Measurements from ENCODE around the gene NR3C2.
"Not testable (repeated sequence)": the region's sequence is repeated elsewhere in the genome, so short reads cannot be mapped to it uniquely, and the experiment has no call there.

The NR3C2 gene

DNA sequence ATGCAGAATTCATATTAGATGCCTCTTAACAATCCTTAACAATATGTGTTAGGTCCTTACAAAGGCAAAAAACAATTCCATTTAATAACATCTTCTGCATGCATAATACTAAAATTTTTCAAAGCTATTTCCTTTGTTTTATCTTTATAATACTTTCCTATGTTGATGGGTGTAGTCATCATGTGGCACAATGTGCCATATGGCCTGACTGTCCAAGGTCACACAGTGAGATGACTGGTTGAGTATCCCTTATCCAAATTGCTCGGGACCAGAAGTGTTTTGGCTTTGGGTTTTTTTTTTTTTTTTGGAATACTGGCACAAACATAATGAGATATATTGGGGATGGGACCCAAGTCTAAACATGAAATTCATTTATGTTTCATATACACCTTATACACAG is 77.7 kb downstream of the NR3C2 start:
- DNase-seq = no peak

DNA sequence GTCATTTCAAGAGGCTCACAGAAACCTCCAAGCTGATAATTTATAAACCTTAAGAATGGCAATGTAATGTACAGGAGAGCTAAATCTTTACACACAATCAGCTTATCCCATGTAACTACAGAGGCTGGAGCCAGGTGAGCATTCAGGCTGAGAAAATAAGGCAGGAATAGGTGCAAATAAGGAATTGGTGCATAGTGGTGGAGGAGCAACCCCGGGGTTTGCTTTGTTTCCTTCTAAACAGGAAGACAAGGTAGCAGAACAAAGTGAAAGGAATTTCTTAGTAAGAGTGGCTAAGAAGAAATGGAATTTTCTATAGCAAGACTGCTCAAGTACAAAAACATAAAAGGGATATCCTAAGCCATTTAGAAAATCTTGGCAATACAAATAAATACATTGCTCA is 82.4 kb downstream of the NR3C2 start:
- DNase-seq = no peak

DNA sequence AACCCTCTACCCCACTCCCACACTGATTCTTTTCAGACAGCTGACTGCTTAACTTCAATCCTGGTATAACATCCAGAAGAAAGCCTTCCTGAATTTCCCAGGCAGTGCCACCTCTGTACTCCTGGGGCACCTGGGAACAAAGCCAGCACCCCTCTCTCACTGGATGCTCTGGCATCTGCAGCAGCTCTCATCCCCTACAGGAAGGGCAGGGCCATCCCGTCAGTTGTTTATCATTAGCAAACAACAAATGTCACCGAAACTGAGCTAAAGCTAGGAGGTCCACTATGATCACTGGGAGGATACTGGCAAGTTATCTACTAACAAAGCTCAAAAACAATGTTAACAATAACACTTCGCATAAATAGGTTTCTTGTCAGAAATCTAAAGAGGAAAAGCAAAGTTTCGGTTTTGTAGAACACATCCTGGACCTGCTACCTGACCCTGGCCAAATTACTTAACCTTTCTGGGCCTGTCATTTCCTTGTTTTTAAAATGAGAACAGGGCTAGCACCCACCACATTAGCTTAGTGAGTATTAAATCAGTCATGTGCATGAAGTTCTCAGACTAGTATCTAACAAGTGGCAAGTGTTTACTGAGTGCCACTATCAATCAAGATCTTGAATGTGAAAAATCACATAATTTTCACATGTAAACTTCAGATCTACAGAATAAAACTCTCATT is 86.6 kb downstream of the NR3C2 start:
- no peak for DNase-seq

DNA sequence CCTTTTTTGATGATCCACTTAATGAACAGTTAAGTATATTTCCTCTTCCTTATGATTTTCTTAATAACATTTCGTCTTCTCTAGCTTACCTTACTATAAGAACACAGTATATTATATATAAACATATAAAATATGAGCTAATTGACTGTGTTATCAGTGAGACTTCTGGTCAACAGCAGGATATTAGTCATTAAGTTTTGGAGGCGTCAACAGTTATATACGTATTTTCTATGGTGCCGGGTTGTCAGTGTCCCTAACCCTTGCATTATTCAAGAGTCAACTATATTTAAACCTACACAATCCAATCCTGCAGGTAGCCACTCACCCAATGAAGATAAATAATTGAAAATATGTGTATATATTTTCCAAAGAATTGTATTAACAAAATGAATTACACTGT is 88.0 kb downstream of the NR3C2 start:
- DNase-seq = no peak

DNA sequence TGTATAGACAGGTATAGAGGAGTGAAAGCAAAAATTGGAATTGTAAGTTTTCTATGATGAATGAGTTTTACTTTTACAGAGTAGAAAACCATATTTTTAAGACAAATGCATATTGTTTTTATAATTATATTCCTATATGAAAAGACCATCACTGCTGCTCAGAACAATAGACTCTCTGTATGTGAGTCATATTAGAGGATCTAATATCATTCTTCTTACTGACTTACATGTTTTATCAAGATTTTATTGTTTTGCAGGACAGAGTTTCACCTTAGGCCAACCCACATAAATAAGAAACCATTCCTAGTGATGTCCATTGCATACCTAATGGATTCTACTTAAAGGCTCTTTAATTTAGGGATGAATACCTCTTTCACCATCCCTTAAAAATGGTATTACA is 88.6 kb downstream of the NR3C2 start:
- no peak for DNase-seq

DNA sequence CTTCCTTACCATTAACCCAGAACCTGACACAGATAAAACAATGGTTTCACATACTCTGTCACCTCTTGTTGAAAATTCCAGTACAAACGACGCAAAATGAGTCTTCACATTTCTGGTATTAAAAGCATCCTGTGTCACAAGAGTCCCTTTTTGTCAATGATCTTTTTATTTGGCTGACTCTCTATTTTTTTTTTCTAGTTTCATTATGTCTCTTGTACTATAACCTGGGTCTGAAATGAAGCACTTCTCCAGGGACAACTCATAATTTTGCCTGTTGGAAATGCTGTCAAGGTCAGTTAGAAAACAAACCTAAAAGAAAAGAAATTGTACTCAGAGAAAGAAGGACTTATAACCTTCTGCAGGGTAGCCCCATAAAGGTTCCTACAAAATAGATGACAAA is 93.1 kb downstream of the NR3C2 start:
- DNase-seq = no peak

DNA sequence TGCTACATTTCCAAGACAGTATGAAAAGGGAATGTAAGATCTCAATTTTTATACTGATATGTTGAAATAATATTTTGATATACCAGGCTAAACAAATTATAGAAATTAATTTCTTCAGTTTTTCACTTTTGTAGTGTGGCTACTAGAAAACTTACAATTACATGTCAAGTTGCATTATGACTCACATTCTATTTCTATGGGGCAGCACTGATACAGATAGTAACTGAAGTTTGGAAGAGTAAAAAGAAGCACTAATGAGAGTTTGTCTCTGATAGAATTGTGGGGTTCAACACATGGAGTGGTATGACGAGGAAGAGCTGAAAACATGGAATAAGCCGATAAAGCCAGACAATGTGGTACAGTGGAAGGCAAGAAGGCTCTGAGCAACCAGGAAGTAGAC is 95.6 kb downstream of the NR3C2 start:
- no peak for DNase-seq

DNA sequence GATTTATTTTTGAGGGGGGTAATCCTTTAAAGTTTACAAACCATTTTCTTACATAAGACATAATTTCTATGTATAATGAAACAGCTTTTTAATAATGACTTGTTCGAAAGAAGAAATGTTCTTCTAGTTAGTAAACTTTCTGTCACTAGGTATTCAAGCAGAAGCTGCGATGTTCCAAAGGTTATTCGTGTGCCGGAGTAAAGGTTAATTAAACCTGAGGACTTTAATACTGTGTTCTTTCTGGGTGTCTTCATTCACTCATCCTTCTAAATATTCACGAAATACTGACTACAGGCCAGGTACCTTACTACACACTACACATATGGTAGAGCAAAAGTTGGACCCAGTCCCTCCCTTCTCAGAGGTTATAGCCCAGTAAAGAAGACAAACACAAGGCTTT is 96.7 kb downstream of the NR3C2 start:
- DNase-seq = no peak

DNA sequence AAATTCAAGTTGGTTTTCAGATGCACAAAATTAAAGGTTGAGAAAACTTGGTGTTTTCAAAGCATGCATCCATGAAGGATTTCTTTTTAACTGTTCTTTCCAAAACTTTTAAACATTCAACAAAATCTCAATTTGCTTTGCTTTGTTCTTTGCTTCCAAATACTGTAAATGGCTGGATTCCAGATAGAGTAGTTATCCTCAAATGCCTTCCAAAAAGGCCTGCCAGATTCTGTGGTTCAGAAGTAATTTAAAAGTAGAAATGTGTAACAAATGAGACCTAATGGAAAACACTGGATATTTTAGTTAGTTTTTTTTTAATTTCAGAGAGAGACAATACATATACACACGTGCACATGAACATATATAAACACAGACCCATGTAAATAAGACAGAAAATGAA is 97.3 kb downstream of the NR3C2 start:
- DNase-seq = no peak

DNA sequence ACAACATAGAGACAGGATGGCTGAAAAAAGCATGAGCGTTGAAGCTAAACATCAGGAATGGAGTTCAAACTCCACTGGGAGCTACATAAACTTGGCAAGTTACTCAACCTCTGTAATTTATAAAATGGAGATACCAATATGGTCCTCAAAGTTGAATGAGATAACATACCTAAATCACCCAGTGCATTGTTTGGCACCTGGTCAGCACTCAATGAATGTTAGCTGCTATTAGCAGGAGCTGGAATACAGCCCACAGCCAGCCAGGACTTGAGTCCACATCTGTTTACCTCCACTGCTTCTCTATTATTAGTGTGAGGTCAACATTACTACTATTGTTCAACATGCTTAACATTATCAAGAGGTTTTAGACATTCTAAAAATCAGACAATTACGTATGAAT is 97.9 kb downstream of the NR3C2 start:
- DNase-seq = no peak

DNA sequence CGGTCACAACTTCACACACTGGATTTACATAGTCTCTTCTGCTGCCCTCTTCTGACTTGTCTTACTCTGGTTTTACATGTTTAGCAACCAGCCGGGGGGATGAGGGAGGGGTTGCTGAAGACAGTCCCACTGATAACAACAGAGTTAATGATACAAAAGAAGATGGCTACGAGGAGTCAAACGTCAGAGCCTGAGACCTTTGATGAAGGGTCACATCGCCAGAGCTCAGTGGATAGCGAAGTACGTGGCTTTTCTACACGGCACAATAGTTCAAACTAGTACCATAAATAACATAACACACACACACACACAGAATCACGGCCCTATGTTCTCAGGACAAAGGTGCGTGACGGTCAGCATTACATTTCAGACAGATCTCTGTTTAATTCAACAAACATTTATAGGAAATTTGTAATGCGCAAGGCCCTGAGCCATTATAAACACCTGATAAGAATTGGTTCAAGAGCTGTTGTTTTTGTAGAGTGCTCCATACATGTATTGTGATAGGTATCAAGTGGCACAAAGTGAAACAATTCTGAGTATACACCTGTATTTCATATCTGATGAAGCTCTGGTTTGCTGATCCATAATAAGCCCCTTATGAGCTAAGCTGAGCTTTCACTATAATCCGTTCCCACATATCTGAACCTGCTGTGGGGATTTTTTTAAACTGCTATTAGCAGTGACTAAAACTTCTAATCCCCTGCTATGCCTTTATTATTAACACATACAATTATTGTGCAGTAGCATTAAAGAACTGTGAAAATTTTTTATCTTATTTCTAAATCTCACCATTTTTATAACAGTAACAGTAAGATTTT is 100.0 kb downstream of the NR3C2 start:
- DNase-seq = no peak

DNA sequence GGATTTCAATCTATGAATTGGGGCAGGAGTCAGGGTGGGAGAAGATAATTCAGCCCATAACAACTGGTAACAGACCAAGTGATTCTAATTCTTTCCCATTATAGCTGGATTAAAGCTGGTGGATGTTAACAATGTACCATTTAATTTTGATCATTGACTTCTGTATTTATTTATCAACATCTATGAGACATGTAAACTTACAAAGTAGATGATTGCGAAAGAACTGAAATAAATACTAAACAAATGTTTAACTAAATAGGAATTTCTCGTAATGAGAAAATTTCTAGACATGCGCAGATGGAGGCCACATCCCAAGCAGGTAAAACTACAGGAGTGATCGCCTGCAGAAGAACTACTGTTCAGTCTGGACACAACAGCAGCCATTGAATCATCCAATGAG is 107.1 kb downstream of the NR3C2 start:
- no peak for DNase-seq

DNA sequence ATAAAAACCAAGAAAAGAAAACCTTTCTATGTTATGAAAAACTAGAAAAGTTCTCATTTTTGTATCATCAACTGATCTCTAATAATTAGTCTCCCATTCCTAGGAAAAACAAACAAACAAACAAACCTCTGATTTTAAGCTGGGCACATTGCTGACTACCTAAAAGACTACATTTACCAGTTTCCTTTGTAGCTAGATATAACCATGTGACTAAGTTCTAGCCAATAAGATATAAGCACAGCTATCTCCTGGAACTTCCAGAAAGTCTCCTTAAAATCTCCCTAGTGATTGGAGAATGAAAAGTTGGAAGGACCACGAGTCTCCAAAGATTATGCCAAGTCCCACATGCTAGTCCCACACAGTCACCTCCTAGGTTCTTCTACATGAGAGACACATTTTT is 108.9 kb downstream of the NR3C2 start:
- DNase-seq = no peak

DNA sequence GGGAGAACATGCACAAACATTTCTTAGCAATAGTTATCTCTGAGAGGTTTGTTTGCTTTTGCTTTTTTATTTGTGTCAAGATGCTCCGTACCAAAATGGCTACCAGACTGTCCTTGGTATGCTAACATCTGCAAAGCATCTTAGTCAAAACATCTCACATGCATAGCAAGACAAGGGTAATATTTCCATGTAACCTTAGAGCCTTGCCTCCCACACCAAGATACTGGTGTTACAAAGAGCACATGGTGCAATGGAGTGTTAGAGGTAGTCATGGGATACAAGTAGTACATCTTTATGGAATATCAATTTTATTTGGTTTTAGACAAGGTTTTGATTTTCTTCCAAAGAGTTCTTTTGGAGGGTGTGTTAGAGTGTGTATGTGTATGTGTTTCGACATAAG is 109.7 kb downstream of the NR3C2 start:
- no peak for DNase-seq

DNA sequence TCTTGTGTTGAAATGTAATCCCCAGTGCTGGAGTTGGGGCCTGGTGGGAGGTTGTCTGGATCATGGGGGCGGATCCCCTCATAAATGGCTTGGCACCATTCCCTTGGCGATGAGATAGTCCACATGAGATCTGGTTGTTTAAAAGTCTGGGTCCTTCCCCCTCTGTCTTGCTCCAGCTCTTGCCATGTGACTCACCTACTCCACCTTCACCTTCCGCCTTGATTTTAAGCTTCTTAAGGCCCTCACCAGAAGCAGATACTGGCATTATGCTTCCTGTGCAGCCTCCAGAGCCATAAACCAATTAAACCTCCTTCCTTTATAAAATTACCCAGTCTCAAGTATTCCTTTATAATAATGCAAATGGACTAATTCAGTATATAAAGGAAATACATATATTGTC is 111.5 kb downstream of the NR3C2 start:
- DNase-seq = no peak

DNA sequence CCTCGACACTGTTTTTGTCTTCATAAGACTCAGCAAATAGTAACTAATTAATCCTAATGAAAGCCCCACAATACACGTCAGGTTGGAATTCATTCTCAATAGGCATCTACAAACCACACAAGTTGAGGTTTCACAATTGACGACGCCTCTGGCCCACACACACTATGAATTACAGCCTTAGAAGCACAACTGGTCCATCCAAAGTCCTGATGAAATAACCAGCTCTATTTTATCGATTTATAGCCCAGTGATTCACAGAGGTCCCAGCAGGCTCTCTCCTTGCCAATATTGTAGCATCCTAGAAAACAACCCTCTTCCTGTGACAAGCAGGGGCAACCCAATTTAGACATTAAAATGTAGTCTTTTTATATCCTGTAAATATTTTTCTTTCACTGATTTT is 112.1 kb downstream of the NR3C2 start:
- no peak for DNase-seq

DNA sequence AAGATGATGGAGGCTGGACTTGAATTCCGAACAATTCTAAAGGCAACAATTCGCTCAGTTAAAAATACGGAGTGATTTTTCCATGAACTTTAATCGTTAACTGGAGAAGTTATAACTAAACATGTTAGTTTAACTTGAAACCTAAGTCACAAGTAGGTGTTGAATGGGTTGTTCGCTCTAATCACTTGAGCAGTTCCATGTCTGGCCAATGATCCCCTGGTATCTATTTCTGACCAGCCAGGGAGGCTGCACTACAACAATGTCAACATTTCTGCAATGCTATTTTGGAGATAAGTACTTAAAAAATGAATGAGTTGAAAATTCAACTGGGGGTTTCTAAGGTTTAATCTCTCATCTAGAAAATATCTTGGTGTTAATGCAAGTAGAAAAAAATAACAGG is 112.5 kb downstream of the NR3C2 start:
- no peak for DNase-seq

DNA sequence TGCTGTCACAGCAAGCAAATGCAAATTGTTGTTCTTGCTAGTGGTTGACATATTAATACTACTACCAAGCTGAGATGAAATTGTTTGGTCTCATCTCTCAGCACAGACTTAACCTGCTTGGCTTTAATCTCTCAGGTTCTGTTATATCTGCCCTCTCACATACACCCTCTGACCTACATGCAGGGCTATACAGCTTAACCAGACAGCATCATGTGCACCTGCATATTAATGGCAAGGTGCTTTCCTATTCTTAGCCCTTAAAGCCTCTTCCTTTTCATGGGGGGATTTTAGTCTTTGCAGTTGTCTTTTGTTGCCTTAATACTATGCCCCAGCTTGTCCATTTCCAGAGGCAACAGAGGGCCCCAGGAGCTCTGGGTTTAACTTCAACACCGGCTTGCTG is 114.5 kb downstream of the NR3C2 start:
- DNase-seq = no peak

DNA sequence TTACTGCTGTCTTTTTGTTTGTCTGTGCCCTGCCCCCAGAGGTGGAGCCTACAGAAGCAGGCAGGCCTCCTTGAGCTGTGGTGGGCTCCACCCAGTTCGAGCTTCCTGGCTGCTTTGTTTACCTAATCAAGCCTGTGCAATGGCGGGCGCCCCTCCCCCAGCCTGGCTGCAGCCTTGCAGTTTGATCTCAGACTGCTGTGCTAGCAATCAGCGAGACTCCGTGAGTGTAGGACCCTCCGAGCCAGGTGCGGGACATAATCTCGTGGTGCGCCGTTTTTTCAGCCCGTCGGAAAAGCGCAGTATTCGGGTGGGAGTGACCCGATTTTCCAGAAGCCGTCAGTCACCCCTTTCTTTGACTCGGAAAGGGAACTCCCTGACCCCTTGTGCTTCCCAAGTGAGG is 118.9 kb downstream of the NR3C2 start:
- DNase-seq = not testable (repeated sequence)

DNA sequence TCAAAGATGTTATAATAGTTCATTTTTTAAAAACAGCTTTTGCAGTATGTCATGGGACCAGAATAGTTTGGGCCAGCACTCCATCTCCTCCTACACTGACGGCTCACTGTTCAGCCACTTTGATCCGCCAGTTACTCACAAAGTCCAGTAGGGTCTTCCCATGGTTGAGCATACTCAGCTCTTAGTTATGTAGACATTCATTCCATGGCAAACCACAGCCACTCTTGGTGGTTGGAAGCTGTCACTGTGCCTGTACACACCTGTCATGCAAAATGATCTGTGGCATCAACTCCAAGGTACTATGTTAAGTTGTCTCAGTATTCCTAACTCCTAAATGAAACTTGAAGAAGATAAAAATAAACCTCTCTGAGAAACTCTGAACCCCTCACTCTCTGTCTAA is 127.2 kb downstream of the NR3C2 start:
- no peak for DNase-seq

DNA sequence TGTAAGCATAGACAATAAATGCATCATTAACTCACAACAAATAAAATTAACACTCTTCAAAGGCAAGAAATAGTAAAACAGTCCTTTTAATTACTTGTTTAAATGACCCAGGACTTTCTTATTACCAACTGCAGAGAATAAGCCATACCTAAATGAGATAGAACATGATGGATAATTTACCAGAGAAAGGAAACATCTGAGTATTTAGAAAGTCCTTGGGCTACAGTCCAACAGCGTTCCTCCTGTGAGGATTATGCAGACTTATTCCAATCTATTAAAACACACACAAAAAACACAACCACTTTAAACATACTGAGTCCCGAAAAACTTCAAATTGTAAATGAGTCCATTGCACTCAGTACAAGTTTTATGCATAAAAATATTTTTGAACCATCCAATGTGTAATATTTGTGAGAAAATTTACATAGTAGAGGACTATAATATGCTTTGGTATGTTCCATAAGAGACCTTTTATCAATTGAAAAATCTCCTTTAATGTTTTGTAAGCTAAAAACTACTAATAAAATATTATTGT is 129.2 kb downstream of the NR3C2 start:
- DNase-seq = no peak

DNA sequence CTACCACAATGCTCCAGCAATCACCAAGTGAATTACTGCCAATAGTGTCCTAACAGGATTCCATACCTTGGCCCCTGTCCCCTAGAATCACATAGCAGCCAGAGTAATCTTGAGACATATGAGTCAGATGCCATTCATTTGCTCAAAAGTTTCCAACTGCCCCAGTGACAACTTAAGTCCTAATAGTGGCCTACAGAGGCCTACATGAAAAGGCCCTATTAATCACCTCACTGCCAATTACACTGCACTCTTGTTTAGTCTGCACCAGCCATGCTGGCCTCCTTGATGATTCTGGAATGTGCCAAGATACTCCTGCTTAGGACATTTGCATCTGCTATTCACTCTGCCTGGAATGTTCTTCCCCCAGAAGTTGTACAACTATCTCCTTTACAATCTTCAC is 130.7 kb downstream of the NR3C2 start:
- DNase-seq = no peak

DNA sequence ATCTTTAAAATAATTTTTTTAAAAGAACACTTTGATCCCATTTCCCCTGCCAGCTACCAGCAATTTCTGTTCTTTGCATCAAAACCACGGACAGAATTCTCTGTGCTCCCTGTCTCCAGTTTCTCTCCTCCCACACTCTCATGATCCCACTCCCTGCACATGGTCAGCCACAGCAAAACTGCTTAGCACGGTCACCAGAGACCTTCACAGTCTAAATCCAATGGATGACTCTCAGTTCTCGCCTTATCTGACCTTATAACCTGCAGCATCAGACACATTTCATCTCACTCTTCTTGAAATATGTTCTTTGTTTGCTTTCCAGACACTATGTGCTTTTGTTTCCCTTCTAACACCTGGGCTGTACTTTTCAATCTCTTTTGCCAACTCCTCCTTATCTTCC is 131.5 kb downstream of the NR3C2 start:
- DNase-seq = no peak

DNA sequence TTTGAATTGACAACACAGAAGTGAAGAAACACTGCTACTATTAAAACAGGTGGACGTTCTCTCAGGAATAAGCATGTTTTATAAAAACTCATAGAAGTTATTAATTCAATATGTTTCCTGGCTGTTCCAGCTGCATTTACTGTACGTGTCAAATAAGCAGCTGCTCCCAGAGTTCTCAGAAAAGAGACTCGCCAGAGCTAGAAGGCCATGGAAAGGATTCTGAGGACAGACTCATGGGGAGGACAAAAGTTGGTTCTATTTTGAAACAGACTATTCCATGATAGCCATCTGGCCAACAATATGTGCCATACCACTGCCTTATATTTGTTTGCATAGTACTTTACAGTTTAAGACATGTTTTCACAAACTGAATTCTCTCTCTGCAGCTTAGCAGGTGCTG is 136.5 kb downstream of the NR3C2 start:
- no peak for DNase-seq

DNA sequence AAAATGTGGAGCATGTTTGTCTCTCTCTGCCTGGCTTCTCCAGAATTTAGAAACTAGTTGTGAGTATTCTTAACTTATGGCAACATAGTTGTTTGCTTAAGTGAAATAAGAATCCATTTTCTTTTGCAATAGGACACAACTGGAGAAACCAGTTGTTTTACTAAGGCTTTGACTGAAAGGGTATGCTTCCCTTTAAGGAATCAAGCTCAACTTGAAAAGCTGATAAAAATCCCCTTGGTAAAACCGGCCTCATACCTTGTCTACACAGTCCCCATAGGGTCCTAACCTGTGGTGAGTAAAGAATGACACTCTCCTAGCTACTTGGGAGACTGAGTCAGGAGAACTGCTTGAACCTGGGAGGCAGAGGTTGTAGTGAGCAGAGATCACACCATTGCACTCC is 139.8 kb downstream of the NR3C2 start:
- no peak for DNase-seq

Measured in activated CD8-positive, alpha-beta memory T cell treated with anti-CD3 and anti-CD28 coated beads for 24 hours (primary cell).